Activated CD8-positive, alpha-beta T cell treated with anti-CD3 and anti-CD28 coated beads for 36 hours (primary cell): ENCODE measurements around the gene FCN3. TPM values are rescaled to one million over a fixed set of nuclear protein-coding genes. Genes with fewer than 3 reads are reported as not detected.
A peak's percentile ranks its signal among the peaks of the same experiment; 100 is the strongest.

Experiments
- ATAC-seq: fragments of 200-7000 bp; cut with Tn5 transposase; one replicate; pipeline ENCODE4 v1.10.0; 2021; ENCODE audit warnings: mild to moderate bottlenecking, moderate library complexity
- CTCF ChIA-PET: fragments of 350-600 bp; sonication (Branson Sonifier 250); formaldehyde crosslinking; loops from one replicate; lab custom pipeline; 2021; ENCODE audit warnings: antibody characterized with exemption; lab: Charles Lee
- POLR2A ChIA-PET: fragments of 350-600 bp; sonication (Branson Sonifier 250); formaldehyde crosslinking; loops from one replicate; lab custom pipeline; 2021; ENCODE audit warnings: antibody characterized with exemption; lab: Charles Lee
- DNase-seq: peaks from one replicate; pipeline ENCODE4 v3.0.0-alpha.2; 2020
- H3K27ac Mint-ChIP-seq: one replicate; pipeline ENCODE4 v1.8.0; 2021; ENCODE audit warnings: mild to moderate bottlenecking, mixed read lengths
- H3K27me3 Mint-ChIP-seq: one replicate; pipeline ENCODE4 v1.8.0; 2021; ENCODE audit warnings: mixed read lengths
- H3K36me3 Mint-ChIP-seq: one replicate; pipeline ENCODE4 v1.8.0; 2021; ENCODE audit warnings: low read depth, mixed read lengths
- H3K4me1 Mint-ChIP-seq: one replicate; pipeline ENCODE4 v1.8.0; 2021; ENCODE audit warnings: low read depth, mixed read lengths
- H3K4me3 Mint-ChIP-seq: one replicate; pipeline ENCODE4 v1.8.0; 2021; ENCODE audit warnings: mild to moderate bottlenecking, moderate library complexity, mixed read lengths
- H3K9me3 Mint-ChIP-seq: one replicate; pipeline ENCODE4 v1.8.0; 2021; ENCODE audit warnings: mixed read lengths
- CTCF ChIP-seq: fragments of 200-600 bp; IDR thresholded peaks from one replicate; pipeline ENCODE4 v1.8.0; 2022; ENCODE audit warnings: antibody characterized with exemption, mild to moderate bottlenecking
- intact Hi-C: fragments of 100-400 bp; cut with micrococcal nuclease; formaldehyde crosslinking; loops from one replicate; pipeline ENCODE4 v1.10.0; 2022
- total RNA-seq, 2 experiments: library from RNA; stranded (reverse); gene quantifications; one replicate each; pipeline ENCODE4 v1.2.3, GENCODE V29; 2021

The FCN3 gene
- total RNA-seq, 2 experiments from 2014 or later: not detected

DNA sequence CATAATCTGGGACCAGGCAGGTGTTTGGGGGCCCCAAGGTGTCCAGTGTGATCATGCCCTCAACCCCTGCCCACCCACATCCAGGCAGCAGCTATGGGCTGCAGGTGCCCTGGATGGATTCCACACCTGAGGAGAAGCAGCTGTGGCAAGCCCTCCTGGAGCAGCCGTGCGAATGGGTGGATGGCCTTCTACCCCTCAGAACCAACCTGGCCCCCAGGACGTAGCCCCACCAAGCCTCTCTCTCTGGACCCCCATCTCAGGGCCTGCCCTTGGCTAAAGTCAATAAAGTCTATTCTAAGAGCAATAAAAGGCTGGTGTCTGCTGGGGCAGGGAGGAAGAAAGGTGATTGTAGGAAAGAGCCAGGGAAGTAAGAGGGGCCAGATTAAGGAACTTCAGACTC lies 21.0 kb downstream of the FCN3 start:
- H3K9me3 Mint-ChIP-seq: no peaks in the 10 kb centered on the region
- POLR2A ChIA-PET: interaction anchor here (1.1 to 6.7 kb wide), 3 partner anchors 9 to 17 kb away, joined by 4 to 61 read pairs (median 4); partner anchors contain the start of gene SYTL1
- peaks cover 34% of the 10 kb centered on the region for H3K4me1 Mint-ChIP-seq
- DNase-seq (no peak), ATAC-seq (no peak)
- H3K4me3 Mint-ChIP-seq: no peak overlapping the region
- no peak for TF ChIP-seq CTCF
- intact Hi-C loops: no loop called here
- H3K27me3 Mint-ChIP-seq: no peaks in the 10 kb centered on the region
- peaks cover 2% of the 10 kb centered on the region for H3K36me3 Mint-ChIP-seq
- H3K27ac Mint-ChIP-seq: peak overlapping the region; percentile 20
- CTCF ChIA-PET: interaction anchor here (1.1 to 8.9 kb wide), 5 partner anchors 10 to 54 kb away, joined by 3 to 91 read pairs (median 75); partner anchors contain the start of genes CD164L2 and SYTL1

- ATAC-seq (no peak), DNase-seq (no peak)
- TF ChIP-seq CTCF: no peak
- Mint-ChIP-seq H3K9me3 (no peaks in the 10 kb centered on the region), H3K27ac (no peak overlapping the region), H3K4me1 (peaks cover 34% of the 10 kb centered on the region), H3K27me3 (no peaks in the 10 kb centered on the region), H3K4me3 (no peak overlapping the region), H3K36me3 (peaks cover 2% of the 10 kb centered on the region)
- ChIA-PET CTCF (interaction anchor here (0.7 to 8.9 kb wide), 5 partner anchors 11 to 53 kb away, joined by 3 to 85 read pairs (median 5); partner anchors contain the start of gene SYTL1), POLR2A (interaction anchor here (0.6 to 6.7 kb wide), 6 partner anchors 9 to 348 kb away, joined by 3 to 61 read pairs (median 4); partner anchors contain the start of gene SYTL1)
- intact Hi-C loops: no loop called here
These were observed 21.5 kb downstream of the FCN3 start for GRCh38 chr1:27353166-27353565.

DNA sequence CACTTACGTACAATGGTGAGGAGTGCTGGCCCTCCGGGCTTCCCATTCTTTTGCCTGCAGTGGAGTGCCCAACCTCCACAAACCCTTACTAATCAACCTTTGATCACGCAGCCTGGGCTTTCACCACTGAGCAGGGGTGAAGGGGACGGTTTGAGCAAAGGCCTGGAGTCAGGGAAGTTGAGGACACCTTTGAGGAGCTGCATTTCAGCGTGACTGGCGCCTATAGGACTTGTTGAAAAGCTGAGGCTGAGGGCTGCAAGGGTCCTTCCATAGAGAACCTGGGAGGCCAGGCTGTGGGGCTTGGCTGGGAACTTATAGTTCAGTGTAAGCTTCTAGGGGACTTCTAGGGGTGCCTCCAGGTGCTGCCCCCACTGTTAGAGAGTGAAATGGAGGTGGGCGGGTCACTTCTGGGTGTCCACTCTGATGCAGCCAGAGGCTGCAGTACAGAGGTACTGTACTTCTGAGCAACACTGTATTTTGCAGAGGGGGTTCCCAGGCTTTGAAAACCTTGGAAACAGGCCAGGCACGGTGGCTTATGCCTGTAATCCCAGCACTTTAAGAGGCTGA lies 23.0 kb downstream of the FCN3 start:
- no peak for DNase-seq

GRCh38 chr1:27350663-27351540 lies 23.7 kb downstream of the FCN3 start:
- ChIA-PET CTCF (interaction anchor here (0.9 to 8.9 kb wide), 4 partner anchors 8 to 51 kb away, joined by 4 to 85 read pairs (median 10); no protein-coding TSS in a partner anchor), POLR2A (interaction anchor here (1.0 to 2.6 kb wide), 2 partner anchors 7 to 46 kb away, joined by 3 to 7 read pairs; no protein-coding TSS in a partner anchor)
- peaks cover 9% of the 10 kb centered on the region for H3K36me3 Mint-ChIP-seq
- no peak for TF ChIP-seq CTCF
- ATAC-seq (no peak), DNase-seq (no peak)
- no peaks in the 10 kb centered on the region for H3K27me3 Mint-ChIP-seq
- no peaks in the 10 kb centered on the region for H3K9me3 Mint-ChIP-seq
- peaks cover 25% of the 10 kb centered on the region for H3K4me1 Mint-ChIP-seq
- intact Hi-C loops: no loop called here
- H3K4me3 Mint-ChIP-seq: no peak overlapping the region
- no peak overlapping the region for H3K27ac Mint-ChIP-seq

More for the DNA sequence above, 23.0 kb downstream of the FCN3 start:
- CTCF ChIA-PET: interaction anchor here (0.9 to 8.9 kb wide), 3 partner anchors 19 to 52 kb away, joined by 4 to 85 read pairs (median 4); no protein-coding TSS in a partner anchor
- TF ChIP-seq CTCF: no peak
- peak overlapping the region; percentile 15 for H3K27ac Mint-ChIP-seq
- no peak for ATAC-seq
- H3K9me3 Mint-ChIP-seq: no peaks in the 10 kb centered on the region
- intact Hi-C loops: no loop called here
- H3K36me3 Mint-ChIP-seq: peaks cover 5% of the 10 kb centered on the region
- no peak overlapping the region for H3K4me3 Mint-ChIP-seq
- peaks cover 28% of the 10 kb centered on the region for H3K4me1 Mint-ChIP-seq
- H3K27me3 Mint-ChIP-seq: no peaks in the 10 kb centered on the region
- POLR2A ChIA-PET: interaction anchor here (6.7 kb wide), 1 partner anchor 9 kb away, joined by 61 read pairs; the partner anchor contains the start of gene SYTL1
